HEK293T (cell line): ENCODE data around the gene LCOR.

Experiments
- CTCF ChIA-PET: fragments of 350-600 bp; formaldehyde crosslinking; extraction: SDS; loops from one replicate; lab custom pipeline; 2021; ENCODE audit warnings: antibody characterized with exemption, inconsistent platforms; lab: Yijun Ruan, JAX
- POLR2A ChIA-PET: fragments of 350-600 bp; formaldehyde crosslinking; extraction: SDS; loops from one replicate; lab custom pipeline; 2020; ENCODE audit warnings: antibody characterized with exemption, inconsistent platforms; lab: Yijun Ruan, JAX
- DNase-seq: peaks from one replicate; pipeline ENCODE4 v3.0.0; 2012; ENCODE audit warnings: mixed read lengths; ENCODE audit errors: extremely low spot score
- ARNT ChIP-seq: fragments of 450-650 bp; IDR thresholded peaks from 2 replicates; pipeline ENCODE4 v1.6.1; 2017; ENCODE audit warnings: mild to moderate bottlenecking
- BHLHE40 ChIP-seq: fragments of 450-650 bp; IDR thresholded peaks from 2 replicates; pipeline ENCODE4 v1.6.1; 2016; ENCODE audit warnings: mild to moderate bottlenecking, moderate library complexity, borderline replicate concordance
- CTBP1 ChIP-seq: fragments of 450-650 bp; IDR thresholded peaks from 2 replicates; pipeline ENCODE4 v1.6.1; 2016; ENCODE audit warnings: borderline replicate concordance
- ELF4 ChIP-seq: fragments of 450-650 bp; IDR thresholded peaks from 2 replicates; pipeline ENCODE4 v1.6.1; 2017; ENCODE audit warnings: antibody characterized with exemption
- FOXA1 ChIP-seq: fragments of 450-650 bp; IDR thresholded peaks from 2 replicates; pipeline ENCODE4 v1.6.1; 2016; ENCODE audit warnings: mild to moderate bottlenecking
- FOXK2 ChIP-seq: fragments of 450-650 bp; IDR thresholded peaks from 2 replicates; pipeline ENCODE4 v1.6.1; 2016; ENCODE audit warnings: mild to moderate bottlenecking
- FOXM1 ChIP-seq: fragments of 450-650 bp; IDR thresholded peaks from 2 replicates; pipeline ENCODE4 v1.6.1; 2017; ENCODE audit warnings: mild to moderate bottlenecking, borderline replicate concordance
- HDGF ChIP-seq: fragments of 450-650 bp; IDR thresholded peaks from 2 replicates; pipeline ENCODE4 v1.6.1; 2017; ENCODE audit warnings: antibody characterized with exemption, borderline replicate concordance
- L3MBTL2 ChIP-seq: fragments of 450-650 bp; conservative IDR thresholded peaks from 2 replicates; pipeline ENCODE4 v1.6.1; 2016; ENCODE audit warnings: mild to moderate bottlenecking
- LEF1 ChIP-seq: fragments of 450-650 bp; IDR thresholded peaks from 2 replicates; pipeline ENCODE4 v1.6.1; 2017; ENCODE audit warnings: mild to moderate bottlenecking, borderline replicate concordance
- NFRKB ChIP-seq: fragments of 450-650 bp; IDR thresholded peaks from 2 replicates; pipeline ENCODE4 v1.6.1; 2016; ENCODE audit warnings: mild to moderate bottlenecking, moderate library complexity
- PKNOX1 ChIP-seq: fragments of 450-650 bp; IDR thresholded peaks from 2 replicates; pipeline ENCODE4 v1.6.1; 2016
- SP1 ChIP-seq: fragments of 450-650 bp; IDR thresholded peaks from 2 replicates; pipeline ENCODE4 v1.6.1; 2017
- SUZ12 ChIP-seq: fragments of 450-650 bp; IDR thresholded peaks from 2 replicates; pipeline ENCODE4 v1.6.1; 2016; ENCODE audit warnings: mild to moderate bottlenecking
- TARDBP ChIP-seq: fragments of 450-650 bp; IDR thresholded peaks from 2 replicates; pipeline ENCODE4 v1.6.1; 2016
- ZNF384 ChIP-seq: fragments of 450-650 bp; IDR thresholded peaks from 2 replicates; pipeline ENCODE4 v1.6.1; 2016

LCOR gene

GRCh38 chr10:96968682-96969423 is 136.8 kb downstream of the LCOR start:
- CTCF ChIA-PET, result no interaction called here
- no peak for TF ChIP-seq SUZ12
- TF ChIP-seq FOXM1, result no peak
- no peak for TF ChIP-seq FOXA1
- TF ChIP-seq HDGF, result no peak
- TF ChIP-seq ZNF384, result no peak
- no peak for TF ChIP-seq FOXK2
- no peak for TF ChIP-seq L3MBTL2
- TF ChIP-seq BHLHE40, result no peak
- no peak for TF ChIP-seq NFRKB
- TF ChIP-seq ELF4, result no peak
- TF ChIP-seq PKNOX1, result no peak
- TF ChIP-seq CTBP1, result no peak
- no peak for DNase-seq
- POLR2A ChIA-PET, result no interaction called here

GRCh38 chr10:96971324-96971723 is 139.2 kb downstream of the LCOR start:
- TF ChIP-seq ZNF384, result no peak
- TF ChIP-seq SUZ12, result no peak
- TF ChIP-seq PKNOX1, result no peak
- TF ChIP-seq SP1, result no peak
- no peak for TF ChIP-seq TARDBP
- TF ChIP-seq CTBP1, result no peak
- ChIA-PET CTCF (interaction anchor here (0.6 kb wide), 1 partner anchor 9 kb away, joined by 4 read pairs; no protein-coding TSS in a partner anchor), POLR2A (no interaction called here)
- no peak for DNase-seq

- TF ChIP-seq ZNF384, result no peak
- no peak for TF ChIP-seq HDGF
- TF ChIP-seq L3MBTL2, result no peak
- no peak for TF ChIP-seq PKNOX1
- no peak for TF ChIP-seq BHLHE40
- TF ChIP-seq ARNT, result no peak
- no peak for TF ChIP-seq FOXK2
- ChIA-PET CTCF (no interaction called here), POLR2A (no interaction called here)
- no peak for DNase-seq
These were observed 140.2 kb downstream of the LCOR start for GRCh38 chr10:96972264-96972663.

GRCh38 chr10:96973809-96974747 is 142.0 kb downstream of the LCOR start:
- POLR2A ChIA-PET, result interaction anchor here (0.6 kb wide), 1 partner anchor 47 kb away, joined by 3 read pairs; no protein-coding TSS in a partner anchor
- CTCF ChIA-PET, result interaction anchor here (0.6 kb wide), 1 partner anchor 305 kb away, joined by 5 read pairs; no protein-coding TSS in a partner anchor
- TF ChIP-seq FOXA1 (no peak), TARDBP (no peak), ARNT (no peak), ZNF384 (no peak), BHLHE40 (no peak), FOXM1 (no peak), NFRKB (no peak)
- no peak for DNase-seq

- no peak for DNase-seq
- ChIA-PET POLR2A (no interaction called here), CTCF (no interaction called here)
- TF ChIP-seq HDGF, result no peak
- no peak for TF ChIP-seq FOXA1
- no peak for TF ChIP-seq LEF1
- TF ChIP-seq FOXK2, result no peak
- TF ChIP-seq PKNOX1, result no peak
- no peak for TF ChIP-seq ELF4
- TF ChIP-seq FOXM1, result no peak
- no peak for TF ChIP-seq L3MBTL2
- TF ChIP-seq NFRKB, result no peak
- TF ChIP-seq ARNT, result no peak
- TF ChIP-seq TARDBP, result no peak
- TF ChIP-seq BHLHE40, result no peak
- TF ChIP-seq ZNF384, result no peak
- TF ChIP-seq SUZ12, result no peak
- TF ChIP-seq SP1, result no peak
These were observed 143.0 kb downstream of the LCOR start for GRCh38 chr10:96975136-96975535.
